Esophagus squamous epithelium (tissue), 5 donors: ENCODE data around the gene SRSF7. TPM values are rescaled to one million over a fixed set of nuclear protein-coding genes. Genes with fewer than 3 reads are reported as not detected.
"Not testable (repeated sequence)": the region's sequence is repeated elsewhere in the genome, so short reads cannot be mapped to it uniquely, and the experiment has no call there.

Experiments
- DNase-seq: peaks from one replicate; lab custom pipeline; 2025; lab: John Stamatoyannopoulos, UW
- H3K27ac ChIP-seq, 4 donors: fragments of 200-600 bp; sonication (generic); one replicate each; pipeline ENCODE4 v1.5.1; 2016 to 2019; ENCODE audit warnings: mild to moderate bottlenecking in 1 of 4
- H3K27me3 ChIP-seq, 4 donors: fragments of 200-600 bp; sonication (generic); 1 replicate in 3 of 4; 2 replicates in 1 of 4; pipeline versions ENCODE4 v1.5.1 to v1.6.0; 2017 to 2021; ENCODE audit warnings: antibody characterized with exemption in 1 of 4
- H3K36me3 ChIP-seq, 3 donors: fragments of 200-600 bp; sonication (generic); one replicate each; pipeline ENCODE4 v1.5.1; 2016 to 2019
- H3K4me1 ChIP-seq, 3 donors: fragments of 200-600 bp; sonication (generic); one replicate each; pipeline ENCODE4 v1.5.1; 2017 to 2019
- H3K4me3 ChIP-seq, 4 donors: fragments of 200-600 bp; sonication (generic); 1 replicate in 3 of 4; 2 replicates in 1 of 4; pipeline ENCODE4 v1.5.1; 2016 to 2019; ENCODE audit warnings: mild to moderate bottlenecking in 2 of 4, moderate library complexity in 1 of 4
- H3K9me3 ChIP-seq, 3 donors: fragments of 200-600 bp; sonication (generic); one replicate each; pipeline ENCODE4 v1.5.1; 2016 to 2019
- POLR2A ChIP-seq, 4 donors: fragments of 450-650 bp; IDR thresholded peaks; one replicate each; pipeline ENCODE4 v1.6.1; 2017; ENCODE audit warnings: antibody characterized with exemption in 4 of 4, mild to moderate bottlenecking in 4 of 4, moderate library complexity in 3 of 4
- WGBS, 2 donors: methylation state at CpG; one replicate each; pipeline ENCODE4 v1.1.5; 2018; 5-methylcytosine and 5-hydroxymethylcytosine counted together
- intact Hi-C: fragments of 100-400 bp; cut with DNase I; formaldehyde crosslinking; loops from one replicate; pipeline ENCODE4 v1.15.0; 2022
- total RNA-seq, 4 donors: library from RNA; depleted of rRNA; stranded (reverse); fragments of >200 nt; gene quantifications; one replicate each; pipeline ENCODE4 v1.1.0, GENCODE V29; 2016
- TF ChIP-seq, protein P1 (sequence below), 6 experiments: fragments of 450-650 bp in 4 of 6; fragments of 200-600 bp in 2 of 6; sonication (generic) in 2 of 6; IDR thresholded peaks; one replicate each; pipeline ENCODE4 v1.5.1; 2016 to 2019; ENCODE audit warnings: antibody characterized with exemption in 6 of 6, mild to moderate bottlenecking in 4 of 6, moderate library complexity in 4 of 6
- donor health status: DM: yes; HTN: yes; CAD: no.

The SRSF7 gene
- total RNA-seq, 4 donors from 2014 or later: 57.0 to 127 (median 103) TPM

DNA sequence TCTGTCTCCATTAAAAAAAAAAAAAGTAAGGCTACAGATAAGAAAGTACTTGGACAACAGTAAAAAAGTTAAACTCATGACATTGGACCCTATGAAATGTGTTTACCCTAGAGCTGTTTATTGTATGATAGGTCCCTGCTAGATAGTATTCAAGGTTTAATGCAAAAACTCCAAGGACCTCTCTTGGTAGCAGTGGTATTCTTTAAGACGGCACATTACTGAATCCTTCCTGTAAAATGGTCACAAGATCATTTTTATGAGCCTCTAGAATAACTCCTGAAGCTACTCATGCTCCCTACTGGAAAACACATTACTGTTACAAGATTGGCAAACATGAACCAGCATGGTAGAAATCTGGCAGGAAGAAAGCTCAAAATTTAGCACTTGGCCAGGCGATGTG lies 46.5 kb downstream of the SRSF7 start:
- Histone ChIP-seq H3K27me3 (no peaks in the 10 kb centered on the region), H3K36me3 (no peaks in the 10 kb centered on the region), H3K9me3 (no peaks in the 10 kb centered on the region), H3K4me1 (peaks cover 0 to 11% (median 0%) of the 10 kb centered on the region in 3 donors), H3K27ac (no peak overlapping the region), H3K4me3 (no peak overlapping the region)
- no peak for TF ChIP-seq POLR2A (IDR thresholded peaks at IDR 0.05)
- TF ChIP-seq, protein P1, sequence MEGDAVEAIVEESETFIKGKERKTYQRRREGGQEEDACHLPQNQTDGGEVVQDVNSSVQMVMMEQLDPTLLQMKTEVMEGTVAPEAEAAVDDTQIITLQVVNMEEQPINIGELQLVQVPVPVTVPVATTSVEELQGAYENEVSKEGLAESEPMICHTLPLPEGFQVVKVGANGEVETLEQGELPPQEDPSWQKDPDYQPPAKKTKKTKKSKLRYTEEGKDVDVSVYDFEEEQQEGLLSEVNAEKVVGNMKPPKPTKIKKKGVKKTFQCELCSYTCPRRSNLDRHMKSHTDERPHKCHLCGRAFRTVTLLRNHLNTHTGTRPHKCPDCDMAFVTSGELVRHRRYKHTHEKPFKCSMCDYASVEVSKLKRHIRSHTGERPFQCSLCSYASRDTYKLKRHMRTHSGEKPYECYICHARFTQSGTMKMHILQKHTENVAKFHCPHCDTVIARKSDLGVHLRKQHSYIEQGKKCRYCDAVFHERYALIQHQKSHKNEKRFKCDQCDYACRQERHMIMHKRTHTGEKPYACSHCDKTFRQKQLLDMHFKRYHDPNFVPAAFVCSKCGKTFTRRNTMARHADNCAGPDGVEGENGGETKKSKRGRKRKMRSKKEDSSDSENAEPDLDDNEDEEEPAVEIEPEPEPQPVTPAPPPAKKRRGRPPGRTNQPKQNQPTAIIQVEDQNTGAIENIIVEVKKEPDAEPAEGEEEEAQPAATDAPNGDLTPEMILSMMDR (IDR thresholded peaks at IDR 0.05): no peak
- no peak for DNase-seq
- intact Hi-C loops: no loop called here
- WGBS, 2 donors: 90 to 95% methylated on average over 2 of the region's 2 CpGs

DNA sequence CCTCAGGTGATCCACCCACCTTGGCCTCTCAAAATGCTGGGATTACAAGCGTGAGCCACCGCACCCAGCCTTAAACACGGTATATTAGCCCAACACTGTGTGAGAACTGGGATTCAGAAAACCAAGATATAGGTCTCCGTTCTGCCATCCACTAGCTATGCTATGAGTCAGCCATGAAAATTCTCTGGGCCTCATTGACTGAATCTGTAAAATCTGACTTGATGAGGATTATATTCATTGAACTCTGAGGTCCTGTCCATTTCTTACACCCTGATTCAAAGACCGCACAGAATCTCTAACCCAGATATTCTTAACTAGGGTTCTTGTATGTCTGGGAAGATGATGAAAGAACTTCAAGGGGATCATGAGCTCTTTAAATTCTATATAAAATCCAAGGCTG lies 47.8 kb downstream of the SRSF7 start:
- H3K27ac ChIP-seq, H3K36me3 ChIP-seq, H3K4me3 ChIP-seq, H3K27me3 ChIP-seq, H3K9me3 ChIP-seq, DNase-seq, intact Hi-C loops: not testable (repeated sequence)
- 98% methylated on average over 4 to 5 of the region's 5 CpGs for WGBS, 2 donors
- H3K4me1 ChIP-seq: peaks cover 0 to 11% (median 0%) of the 10 kb centered on the region in 3 donors

DNA sequence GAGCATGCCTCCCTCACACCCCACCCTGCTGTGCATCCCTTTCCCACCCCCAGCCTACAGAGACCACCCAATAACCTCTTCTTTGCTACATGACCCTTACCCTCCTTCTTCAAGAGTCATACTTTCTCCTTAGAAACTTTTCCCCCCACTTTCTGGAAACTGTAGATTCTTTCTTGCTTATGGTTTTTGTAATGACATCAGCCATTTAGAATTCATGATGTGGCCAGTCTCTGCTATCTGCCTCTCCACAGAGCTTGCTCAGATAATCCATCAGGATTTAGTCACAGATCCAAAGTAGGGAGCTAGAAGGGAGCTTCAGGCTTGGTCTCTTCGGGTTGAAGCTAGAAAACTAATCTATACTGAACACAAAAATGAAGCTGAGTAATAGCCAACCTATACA lies 48.7 kb downstream of the SRSF7 start:
- Histone ChIP-seq H3K4me1 (peaks cover 0 to 11% (median 0%) of the 10 kb centered on the region in 3 donors), H3K4me3 (no peak overlapping the region), H3K27me3 (no peaks in the 10 kb centered on the region), H3K36me3 (no peaks in the 10 kb centered on the region), H3K9me3 (no peaks in the 10 kb centered on the region), H3K27ac (no peak overlapping the region)
- intact Hi-C loops: no loop called here
- DNase-seq: no peak
- WGBS, 2 donors: 13 to 60% methylated on average over 1 of the region's 1 CpG
- TF ChIP-seq POLR2A (IDR thresholded peaks at IDR 0.05): no peak

DNA sequence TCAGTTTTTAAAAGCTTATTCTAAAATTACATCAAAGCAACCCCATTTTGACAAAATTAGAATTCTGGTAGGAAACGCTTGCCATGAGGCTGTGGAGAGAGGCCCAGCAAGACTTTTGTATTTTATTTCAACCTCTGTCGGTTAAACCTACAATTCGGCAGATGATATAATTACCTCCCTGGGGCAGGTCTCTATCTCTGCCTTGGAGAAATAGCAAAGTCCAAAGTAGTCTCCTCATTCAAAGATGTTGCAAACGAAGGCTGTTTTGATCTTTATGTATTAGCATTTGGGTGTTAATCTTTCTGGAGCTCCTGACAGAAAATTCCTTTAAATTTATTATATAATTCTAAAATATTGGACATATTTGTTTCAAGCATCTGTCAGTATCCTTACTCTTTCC lies 49.6 kb downstream of the SRSF7 start:
- Histone ChIP-seq H3K4me1 (peaks cover 0 to 11% (median 0%) of the 10 kb centered on the region in 3 donors), H3K36me3 (no peaks in the 10 kb centered on the region), H3K27ac (no peak overlapping the region), H3K27me3 (no peaks in the 10 kb centered on the region), H3K9me3 (no peaks in the 10 kb centered on the region), H3K4me3 (no peak overlapping the region)
- intact Hi-C loops: no loop called here
- no peak for DNase-seq
- no peak for TF ChIP-seq POLR2A (IDR thresholded peaks at IDR 0.05)
- TF ChIP-seq, protein P1 (IDR thresholded peaks at IDR 0.05): no peak
- WGBS, 2 donors: 84 to 85% methylated on average over 4 of the region's 4 CpGs

DNA sequence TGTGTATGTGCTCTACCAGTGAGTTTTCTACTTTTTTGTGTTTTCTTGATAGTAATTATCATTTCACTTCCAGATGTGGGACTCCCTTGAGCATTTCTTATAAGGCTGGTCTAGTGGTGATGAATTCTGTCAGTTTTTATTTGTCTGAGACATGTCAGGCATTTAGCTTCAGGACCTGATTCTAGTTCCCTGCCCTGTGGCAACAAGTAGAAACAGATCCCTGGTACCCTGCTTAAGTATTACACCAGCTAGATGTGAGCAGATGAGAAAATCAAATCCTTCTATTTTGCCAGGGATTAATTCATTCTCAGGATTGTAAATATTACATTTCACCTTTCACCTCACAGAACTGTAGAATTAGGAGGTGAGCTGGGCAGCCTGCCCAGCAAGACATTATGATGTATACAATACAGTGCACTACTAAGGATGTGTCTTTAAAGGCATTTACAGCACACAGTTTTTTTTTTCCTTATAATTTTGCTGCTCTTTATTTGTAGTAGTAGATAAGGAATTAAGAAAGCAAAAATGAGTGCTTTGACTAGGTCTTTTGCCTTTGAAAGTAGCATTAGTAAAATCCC lies 50.2 kb downstream of the SRSF7 start:
- intact Hi-C loops: no loop called here
- Histone ChIP-seq H3K9me3 (no peaks in the 10 kb centered on the region), H3K27ac (peak overlapping the region in 1 of 4 donors; percentile 11), H3K36me3 (no peaks in the 10 kb centered on the region), H3K27me3 (no peaks in the 10 kb centered on the region), H3K4me3 (no peak overlapping the region), H3K4me1 (peaks cover 0 to 11% (median 0%) of the 10 kb centered on the region in 3 donors)
- no peak for TF ChIP-seq POLR2A (IDR thresholded peaks at IDR 0.05)
- TF ChIP-seq, protein P1 (IDR thresholded peaks at IDR 0.05): no peak
- no peak for DNase-seq

DNA sequence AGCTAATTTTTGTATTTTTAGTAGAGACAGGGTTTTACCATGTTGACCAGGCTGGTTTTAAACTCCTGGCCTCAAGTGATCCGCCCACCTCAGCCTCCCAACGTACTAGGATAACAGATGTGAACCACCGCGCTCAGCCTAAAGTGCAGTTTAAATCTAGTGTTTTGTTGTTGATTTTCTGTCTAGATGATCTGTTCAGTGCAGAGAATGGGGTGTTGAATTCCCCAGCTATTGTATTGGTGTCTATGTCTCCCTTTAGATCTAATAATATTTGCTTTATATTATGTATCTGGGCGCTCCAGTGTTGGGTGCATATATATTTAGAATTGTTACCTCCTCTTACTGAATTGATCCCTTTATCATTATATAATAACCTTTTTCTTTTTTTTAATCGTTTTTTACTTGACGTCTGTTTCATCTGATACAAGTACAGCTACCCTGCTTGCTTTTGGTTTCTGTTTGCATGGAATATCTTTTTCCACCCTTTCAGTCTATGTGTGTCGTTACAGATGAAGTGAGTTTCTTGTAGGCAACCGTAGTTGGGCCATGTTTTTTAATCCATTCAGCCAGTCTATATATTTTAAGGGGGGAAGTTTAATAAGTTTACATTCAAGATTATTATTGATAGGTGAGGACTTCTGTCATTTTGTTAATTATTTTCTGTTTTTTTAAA lies 50.9 kb downstream of the SRSF7 start:
- peak overlapping the region in 1 of 4 donors; percentile 19 for H3K27ac ChIP-seq
- intact Hi-C loops: no loop called here
- WGBS, 2 donors: 86 to 93% methylated on average over 9 of the region's 9 CpGs

More for the DNA sequence above, 50.9 kb downstream of the SRSF7 start:
- DNase-seq: no peak
- Histone ChIP-seq H3K4me3 (no peak overlapping the region), H3K36me3 (no peaks in the 10 kb centered on the region), H3K27me3 (no peaks in the 10 kb centered on the region), H3K9me3 (no peaks in the 10 kb centered on the region), H3K4me1 (peaks cover 0 to 11% (median 0%) of the 10 kb centered on the region in 3 donors)
- TF ChIP-seq POLR2A (IDR thresholded peaks at IDR 0.05): no peak
- TF ChIP-seq, protein P1 (IDR thresholded peaks at IDR 0.05): no peak
